HG02981 (cell line): ENCODE results near the gene EVC.

Experiments
- ATAC-seq: cut with Tn5 transposase; IDR thresholded peaks from one replicate; pipeline ENCODE4 v1.9.1; 2021; ENCODE audit warnings: mild to moderate bottlenecking, moderate library complexity; ENCODE audit not compliant: unreplicated experiment

Gene EVC

DNA sequence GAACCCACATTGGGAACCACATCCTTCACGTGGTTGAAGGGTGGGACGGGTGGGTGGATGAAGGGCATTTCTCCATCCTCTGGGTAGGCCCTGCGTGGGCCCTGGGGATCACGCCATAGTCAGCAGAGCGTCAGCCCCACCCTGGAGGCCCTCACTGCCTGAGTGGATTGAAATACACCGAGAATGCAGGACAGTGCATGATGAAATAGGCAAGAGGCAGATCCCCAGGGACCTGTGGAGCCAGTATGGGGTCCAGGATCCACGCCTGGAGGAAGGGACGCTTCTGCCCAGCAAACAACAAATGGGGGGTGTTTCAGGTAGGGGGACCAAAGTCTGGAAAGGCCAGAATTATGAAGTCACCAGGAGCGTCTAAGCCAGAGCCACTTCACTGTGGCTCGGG is 19.4 kb downstream of the EVC start:
- ATAC-seq: no peak

DNA sequence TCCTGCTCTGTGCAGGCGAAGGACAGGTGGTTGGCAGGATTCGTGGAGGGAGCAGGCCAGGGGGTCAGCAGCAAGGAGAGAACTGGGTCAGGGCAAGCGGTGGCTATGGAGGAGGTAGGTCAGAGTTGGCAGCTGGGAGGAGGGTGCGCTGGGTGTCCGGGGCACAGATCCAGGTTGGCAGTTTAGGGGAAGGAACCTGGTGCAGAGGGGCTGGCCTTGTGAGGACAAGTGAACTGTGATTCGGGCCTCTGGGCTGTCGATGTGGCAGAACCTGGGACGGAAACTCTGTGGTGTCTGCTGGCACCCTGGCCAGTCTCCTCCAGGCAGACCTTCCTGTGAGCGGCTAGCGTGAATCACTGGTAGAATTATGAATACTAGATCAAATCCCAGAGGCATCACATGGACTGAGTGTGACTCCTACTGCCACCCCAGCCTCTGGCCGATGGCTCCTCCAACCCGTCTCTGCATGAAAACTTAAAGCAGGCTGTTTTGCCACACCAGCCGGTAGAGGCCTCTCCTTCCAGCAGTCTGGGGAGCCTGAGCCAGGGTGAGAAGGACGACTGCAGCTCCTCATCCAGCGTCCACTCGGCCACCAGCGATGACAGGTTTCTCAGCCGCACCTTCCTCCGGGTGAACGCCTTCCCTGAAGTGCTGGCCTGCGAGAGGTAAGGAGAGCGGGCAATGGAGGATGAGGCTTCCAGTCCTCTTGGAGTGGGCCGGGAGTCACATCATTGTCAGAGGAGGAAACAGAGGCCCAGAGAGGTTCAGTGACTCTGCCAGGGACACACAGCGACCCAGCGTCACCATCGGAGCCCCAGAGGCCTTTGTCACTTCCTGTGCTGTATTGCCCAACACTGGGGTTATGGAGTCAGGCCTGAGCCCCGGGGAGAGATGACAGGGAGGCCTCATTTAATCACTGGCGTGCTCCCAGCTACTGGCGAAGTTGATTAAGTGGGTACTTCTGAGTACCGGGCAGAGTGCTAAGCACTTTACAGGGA is 20.3 kb downstream of the EVC start:
- no peak for ATAC-seq

DNA sequence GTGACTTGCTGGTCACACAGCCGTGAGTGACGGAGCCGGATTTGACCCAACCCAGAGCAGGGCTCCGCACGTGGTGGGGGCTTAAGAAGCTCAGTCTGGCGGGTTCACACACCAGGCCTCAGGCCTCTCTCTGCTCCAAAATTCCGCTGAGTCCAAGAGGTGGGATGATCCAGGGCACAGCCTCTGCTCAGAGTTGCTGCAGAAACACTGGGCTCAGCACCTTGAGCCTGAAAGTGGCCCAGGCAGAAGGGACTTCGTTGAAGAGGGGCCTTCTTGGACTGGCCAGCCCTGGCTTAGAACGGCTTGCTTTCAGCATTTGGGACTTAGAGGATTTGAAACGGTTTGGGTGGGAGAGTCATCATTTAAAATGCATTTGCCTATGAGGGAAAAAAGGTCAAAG is 21.2 kb downstream of the EVC start:
- no peak for ATAC-seq

DNA sequence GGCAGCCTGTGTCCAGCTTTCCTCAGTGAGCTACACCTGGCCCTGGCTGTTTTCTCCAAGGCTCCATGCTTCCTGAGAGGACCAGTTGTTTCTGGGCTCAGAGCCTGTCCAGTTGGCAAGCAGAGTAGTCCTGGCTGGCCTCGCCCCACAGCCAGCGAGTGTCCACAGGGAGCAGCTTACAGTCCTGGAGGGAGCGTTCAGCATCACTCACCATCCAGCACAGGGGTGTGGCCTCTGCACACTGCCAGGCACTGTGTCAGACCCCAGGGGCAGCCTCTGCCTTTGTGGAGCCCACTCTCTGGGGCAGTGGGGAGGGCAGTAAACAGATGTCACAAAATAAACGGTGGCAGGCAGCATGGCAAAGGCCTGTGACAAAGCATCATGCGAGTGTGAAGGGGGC is 23.9 kb downstream of the EVC start:
- ATAC-seq: no peak

DNA sequence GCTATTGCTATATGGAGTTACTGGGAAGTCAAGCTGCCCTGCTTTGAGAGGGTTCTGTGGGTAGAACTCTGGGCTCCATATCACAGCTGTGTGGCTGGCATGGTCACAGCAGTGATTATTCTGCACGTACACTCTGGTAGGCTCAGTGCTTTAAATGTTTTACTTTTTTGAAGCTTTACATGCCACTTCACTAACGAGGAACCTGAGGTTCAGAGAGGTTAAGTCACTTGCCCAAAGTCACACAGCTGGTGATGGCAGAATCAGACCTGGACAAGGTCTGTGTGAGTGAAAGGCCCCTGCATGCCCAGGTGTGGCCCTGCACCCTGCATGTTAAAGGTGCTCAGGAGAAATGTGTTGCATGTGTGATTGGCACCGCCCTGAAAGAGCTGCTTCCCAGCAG is 24.5 kb downstream of the EVC start:
- ATAC-seq: no peak

DNA sequence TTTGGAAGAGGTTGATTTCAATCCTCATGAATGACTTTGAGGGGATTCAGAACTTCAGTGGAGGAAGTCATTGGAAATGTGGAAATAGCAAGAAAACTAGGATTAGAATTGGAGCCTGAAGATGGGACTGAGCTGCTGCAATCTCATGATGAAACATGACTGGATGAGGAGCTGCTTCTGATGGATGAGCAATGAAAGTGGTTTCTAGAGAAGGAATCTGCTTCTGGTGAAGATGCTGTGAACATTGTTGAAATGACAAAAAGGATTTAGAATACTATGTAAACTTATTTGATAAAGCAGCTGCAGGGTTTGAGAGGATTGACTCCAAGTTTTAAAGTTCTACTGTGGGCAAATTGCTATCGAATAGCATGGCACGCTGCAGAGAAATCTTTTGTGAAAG is 27.1 kb downstream of the EVC start:
- ATAC-seq: no peak

DNA sequence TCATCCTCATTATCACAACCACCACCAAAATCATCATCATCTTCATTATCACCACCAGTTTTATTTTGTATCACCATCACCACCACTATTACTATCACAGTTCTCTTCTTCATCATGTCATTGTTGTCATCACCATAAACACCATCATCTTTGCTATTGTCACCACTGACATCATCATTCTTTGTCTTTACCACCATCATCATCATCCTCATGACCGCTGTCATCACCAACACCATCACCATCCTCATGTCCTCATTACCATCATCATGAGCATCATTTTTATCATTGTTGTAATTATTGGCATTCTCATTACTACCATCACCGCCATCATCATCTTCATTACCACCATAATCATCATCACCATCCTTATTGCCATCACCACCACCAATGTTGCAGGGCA is 31.4 kb downstream of the EVC start:
- ATAC-seq: no peak

DNA sequence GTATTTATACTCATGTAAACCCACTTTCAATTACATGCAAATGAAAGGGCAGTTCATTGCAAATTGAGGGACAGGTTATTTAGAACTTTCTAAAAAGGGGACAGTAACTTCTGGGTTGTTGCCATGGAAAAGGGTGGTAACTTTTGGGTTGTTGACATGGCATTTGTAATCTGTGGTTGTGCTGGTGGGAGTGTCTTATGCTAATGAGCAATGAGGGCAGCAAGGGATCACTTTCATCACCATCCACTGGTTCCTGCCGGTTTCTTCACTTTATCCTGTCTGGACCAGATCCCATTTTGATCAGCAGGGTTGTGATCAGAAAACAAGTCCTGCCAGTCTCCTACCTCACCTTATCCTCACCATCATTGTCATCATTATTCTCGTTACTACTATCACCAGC is 32.0 kb downstream of the EVC start:
- no peak for ATAC-seq

DNA sequence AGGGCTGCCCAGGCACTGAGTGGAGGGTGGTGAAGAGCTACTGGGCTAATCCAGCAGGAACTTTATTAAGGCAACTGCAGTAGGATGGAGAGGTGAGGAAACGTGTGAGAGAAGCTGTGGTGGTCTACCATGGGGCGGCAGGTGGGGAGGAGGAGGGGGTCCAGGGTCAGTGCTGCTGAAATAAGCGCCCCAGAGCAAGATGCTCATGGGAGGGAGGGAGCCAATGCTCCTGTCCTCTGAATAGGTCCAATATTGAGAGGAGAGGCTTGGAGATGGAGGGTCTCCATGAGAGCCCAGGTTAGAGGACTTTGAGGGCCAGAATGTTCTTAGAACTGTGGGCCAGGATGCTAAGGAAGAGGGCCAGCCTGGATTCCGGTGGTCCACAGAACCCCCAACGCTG is 35.2 kb downstream of the EVC start:
- no peak for ATAC-seq

DNA sequence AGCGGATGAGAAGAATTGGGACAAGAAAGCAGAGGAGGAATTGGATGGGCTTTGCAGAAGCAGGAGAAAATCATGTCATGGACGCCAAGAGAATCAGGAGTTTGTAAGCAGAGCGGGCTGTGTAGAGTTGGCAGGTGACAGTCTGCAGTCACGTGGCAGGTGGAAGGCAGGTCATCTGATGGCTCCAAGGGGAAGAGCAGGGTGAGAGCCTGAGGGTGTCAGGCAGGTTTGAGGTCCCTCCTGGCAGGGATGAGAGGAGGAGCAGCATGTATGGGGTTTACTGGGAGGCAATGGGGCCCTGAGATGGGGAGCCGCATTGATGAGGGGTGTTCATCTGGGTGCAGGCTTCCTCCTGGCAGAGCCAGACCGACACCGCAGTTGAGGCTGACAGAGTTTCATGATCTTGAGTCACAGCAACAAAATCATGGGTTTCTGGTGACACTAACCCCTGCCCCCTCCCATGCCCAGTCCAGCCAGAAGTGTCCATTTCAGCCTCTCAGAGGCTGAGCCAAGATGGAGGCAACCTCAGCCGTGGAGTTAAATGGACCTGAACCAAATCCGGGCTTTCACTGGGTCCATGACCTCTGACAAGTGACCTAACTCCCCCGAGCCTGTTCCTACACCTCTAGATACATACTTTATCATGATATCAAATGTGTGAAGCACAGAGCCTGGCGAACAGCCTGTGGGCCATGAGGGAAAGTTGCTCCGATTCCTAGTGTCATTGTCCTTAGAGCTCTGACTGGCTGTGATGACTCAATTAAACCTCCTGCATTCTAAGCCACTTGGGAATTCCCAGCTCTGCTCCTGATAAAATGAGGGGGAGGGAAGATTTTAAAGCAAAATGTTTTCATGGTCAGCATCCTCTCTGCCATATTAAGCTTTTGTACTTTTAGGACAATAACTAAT is 36.1 kb downstream of the EVC start:
- ATAC-seq: no peak

DNA sequence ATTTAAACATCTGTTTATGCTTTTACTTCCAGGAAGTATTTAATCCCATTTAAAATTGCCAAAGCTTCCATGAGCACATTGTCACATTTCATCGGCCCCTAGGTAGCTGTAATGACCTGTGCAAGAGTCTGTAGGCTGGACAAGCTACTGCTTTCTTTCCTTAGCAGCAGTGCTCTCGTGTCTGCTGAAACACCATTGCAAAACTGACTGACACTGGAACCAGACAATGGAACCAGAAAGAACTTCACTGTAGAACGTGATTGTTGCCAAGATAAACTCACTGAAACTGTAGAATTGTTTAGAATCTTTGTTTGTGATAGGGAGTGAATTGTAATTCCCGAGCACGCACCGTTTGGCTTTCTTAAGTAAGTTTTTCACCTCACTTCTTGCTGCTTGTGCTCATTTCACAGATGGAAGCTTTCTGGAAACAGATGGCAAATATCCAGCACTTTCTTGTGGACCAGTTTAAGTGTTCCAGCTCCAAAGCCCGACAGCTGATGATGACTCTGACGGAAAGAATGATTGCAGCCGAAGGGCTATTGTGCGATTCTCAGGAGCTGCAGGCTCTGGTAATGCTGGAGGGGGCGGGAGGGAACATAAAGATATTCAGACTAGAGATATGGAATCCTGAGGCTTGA is 36.9 kb downstream of the EVC start:
- ATAC-seq: no peak

DNA sequence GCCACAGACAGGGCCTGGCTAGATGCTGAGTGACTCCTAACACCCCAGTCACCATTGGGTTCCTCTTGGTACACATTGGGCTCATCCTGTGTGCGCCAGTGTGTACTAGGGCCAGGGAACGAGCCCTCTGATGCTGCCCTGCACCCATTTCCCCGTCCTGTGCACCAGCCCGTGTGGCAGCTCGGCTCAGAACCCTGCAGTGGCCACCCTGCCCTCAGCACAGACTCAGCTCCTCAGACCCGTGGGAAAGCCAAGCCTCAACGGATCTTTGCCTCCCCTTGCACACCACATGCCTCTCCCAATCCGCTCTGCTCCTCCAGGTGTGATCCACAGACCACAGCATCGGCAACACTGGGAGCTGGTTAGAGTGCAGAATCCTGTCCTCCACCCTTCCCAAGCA is 38.6 kb downstream of the EVC start:
- no peak for ATAC-seq

DNA sequence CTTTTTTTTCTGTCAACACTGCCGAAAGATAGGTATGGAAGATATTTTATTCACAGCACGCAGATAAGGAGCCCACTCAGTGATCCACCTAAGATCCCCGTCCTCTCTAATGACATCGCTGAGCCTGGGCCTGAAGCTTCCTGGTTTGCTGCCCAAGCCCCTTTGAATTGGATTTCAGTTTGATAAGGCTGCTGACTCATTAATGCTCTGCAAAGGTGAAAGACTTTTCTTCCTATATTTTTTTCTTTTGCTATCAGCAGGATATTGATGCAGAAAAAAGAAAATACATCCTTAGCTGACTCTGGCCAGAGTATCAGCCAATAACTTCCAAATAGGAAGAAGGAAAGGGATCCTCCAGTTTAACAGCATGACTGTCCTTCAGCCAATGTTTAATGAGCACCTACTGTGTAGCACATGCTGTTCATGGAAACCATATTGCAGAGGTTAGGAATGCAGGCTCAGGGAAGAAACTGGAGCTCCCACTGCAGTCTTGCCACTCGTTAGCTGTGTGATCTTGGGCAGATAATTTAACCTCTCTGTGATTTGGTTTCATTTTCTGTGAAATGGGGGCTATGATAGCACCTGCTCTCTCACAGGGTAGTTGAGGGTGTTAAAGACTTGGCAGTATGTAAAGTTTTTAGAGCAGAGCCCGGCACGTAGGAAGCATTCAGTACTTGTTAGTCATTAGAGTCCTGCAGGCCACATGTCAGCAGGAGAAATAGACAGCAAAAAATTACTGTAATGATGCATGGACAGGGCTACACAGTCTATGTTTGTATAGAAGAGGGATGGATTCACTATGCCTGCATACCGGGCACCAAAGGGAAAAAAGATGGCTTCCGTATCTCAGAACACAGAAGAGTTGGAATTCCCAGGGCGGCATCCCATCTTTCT is 39.3 kb downstream of the EVC start:
- ATAC-seq: no peak

DNA sequence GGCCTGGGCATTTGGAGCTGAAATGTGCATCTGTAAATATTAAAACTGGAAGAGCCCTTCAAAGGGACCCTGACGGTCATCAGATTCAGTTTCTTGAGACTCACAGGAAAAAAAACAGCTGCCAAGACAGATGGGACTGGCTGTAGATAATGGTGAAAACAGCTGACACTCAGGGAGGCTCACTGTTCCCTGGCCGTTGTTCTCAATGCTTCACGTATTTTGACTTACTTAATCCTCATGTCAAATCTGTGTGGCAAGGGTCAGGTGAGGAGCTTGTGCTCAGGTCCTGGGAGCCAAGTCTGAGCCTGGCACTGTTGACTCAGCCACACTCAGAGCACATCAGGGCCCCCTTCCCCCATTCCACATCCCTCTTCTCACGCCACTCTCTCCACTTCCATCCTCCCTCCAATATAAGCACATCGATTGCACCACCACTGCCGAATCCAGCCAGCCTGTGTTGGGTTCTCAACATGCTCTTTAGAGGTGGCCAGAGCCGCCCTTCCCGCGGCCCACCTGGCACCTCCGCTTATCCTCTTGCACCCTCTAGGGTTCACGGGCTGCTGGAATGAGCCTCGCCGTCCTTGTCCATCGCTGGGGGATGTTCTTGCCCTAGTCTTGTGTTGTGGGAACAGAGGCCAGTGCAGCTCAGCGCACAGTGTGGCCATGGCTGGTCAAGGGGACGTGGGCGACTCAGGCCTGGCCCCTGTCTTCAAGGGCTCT is 40.1 kb downstream of the EVC start:
- no peak for ATAC-seq

DNA sequence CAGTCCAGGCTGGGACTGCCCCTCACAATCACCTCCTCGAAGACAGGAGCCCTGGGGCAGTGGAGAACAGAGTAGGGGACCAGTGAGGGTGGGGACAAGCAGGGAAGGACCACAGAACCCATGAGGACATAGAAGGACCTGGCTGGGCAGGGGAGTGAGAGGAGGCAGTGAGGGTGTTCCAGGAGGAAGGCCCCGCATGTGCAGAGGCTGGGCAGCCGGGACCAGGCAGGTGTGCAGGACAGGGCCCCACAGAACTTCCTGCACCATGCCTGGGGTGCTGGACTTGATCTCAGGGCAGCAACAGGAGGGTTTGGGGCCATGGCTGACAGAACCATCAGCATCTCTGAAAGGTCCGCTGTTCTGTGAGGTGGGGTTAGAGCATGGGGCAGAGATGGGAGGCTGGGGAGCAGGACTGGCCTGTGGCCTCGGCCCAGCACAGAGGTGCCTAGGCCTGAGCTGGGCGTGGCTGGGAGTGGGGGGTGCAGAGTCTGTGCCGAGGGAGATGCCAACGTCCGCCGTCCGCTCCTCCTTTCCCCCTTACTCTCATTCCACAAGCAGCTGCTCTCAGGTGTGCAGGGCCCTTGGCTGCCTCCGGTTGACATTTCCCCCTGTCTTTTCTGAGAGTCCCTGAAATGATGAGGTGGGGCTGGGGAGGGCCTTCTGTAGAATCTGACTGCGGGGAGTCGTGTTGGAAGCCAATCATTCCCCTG is 40.8 kb downstream of the EVC start:
- no peak for ATAC-seq

DNA sequence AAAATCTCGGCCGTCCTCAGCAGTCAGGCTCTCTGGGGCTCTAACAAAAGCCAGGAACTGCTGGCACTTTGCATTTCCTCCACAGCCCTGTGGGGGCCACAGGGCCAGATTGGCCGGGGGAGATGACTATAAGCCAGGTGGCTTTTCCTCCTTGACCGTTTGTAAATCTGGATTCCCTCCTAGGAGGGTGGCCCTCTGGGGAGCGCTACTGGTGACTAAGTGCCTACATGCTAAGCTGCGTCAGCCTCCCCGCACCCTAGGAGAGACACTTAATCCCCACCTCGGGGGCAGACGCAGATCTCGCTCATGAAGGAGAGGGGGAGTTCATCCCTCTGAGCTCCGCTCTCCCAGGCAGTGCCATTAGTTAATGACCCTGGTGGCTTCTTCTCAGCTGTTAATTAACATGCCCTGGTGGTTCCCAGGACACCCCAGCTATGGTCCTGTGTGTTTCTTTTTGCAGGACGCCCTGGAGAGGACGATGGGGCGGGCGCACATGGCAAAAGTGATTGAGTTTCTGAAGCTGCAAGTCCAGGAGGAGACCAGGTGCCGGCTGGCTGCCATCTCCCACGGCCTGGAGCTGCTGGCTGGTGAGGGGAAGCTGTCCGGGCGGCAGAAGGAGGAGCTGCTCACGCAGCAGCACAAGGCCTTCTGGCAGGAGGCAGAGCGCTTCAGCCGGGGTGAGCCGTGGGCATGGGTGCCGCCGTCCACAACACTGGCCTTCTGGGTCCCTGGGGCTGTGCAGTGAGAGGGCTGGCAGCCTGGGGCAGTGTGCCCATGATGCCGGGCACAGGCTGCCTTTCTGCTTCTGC is 41.6 kb downstream of the EVC start:
- no peak for ATAC-seq

DNA sequence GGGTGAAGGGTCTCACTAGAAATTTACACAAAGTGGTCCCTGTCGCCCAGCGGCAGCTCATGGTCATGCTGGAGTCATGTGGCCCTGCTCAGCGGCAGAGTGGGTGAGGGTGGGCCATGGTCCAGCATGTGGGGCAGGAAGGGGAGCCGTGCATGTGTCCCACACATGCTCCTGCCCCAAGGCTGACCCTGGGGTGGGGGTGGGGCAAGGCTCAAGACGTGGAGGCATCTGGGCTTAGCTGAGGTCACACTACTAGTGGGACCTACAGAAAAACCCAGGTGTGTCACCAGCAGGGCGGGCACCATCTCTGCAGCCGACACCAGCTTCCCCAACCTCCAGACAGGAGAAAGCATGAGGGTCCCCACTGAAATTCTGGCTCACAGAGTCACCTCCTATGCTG is 42.4 kb downstream of the EVC start:
- ATAC-seq: no peak
